Tibial artery (tissue), 4 donors: ENCODE data around the gene CAPN2.

Experiments used
- DNase-seq, 2 donors: peaks; one replicate each; pipeline ENCODE4 v3.0.0-alpha.2; 2019
- H3K27ac ChIP-seq, 2 donors: fragments of 200-600 bp; sonication (generic) in 1 of 2; 1 replicate in 1 of 2; 2 replicates in 1 of 2; pipeline ENCODE4 v1.5.1; 2018 to 2019; ENCODE audit warnings: mild to moderate bottlenecking in 1 of 2
- H3K27me3 ChIP-seq, 2 donors: fragments of 200-600 bp; sonication (generic) in 1 of 2; one replicate each; pipeline versions ENCODE4 v1.5.1 to v1.6.0; 2016 to 2019
- H3K36me3 ChIP-seq, 3 donors: fragments of 200-600 bp; sonication (generic) in 2 of 3; one replicate each; pipeline ENCODE4 v1.5.1; 2016 to 2019; ENCODE audit warnings: mild to moderate bottlenecking in 2 of 3
- H3K4me1 ChIP-seq, 4 donors: fragments of 200-600 bp; sonication (generic) in 2 of 4; 1 replicate in 3 of 4; 2 replicates in 1 of 4; pipeline ENCODE4 v1.5.1; 2016 to 2019
- H3K4me3 ChIP-seq, 2 donors: fragments of 200-600 bp; sonication (generic) in 1 of 2; 1 replicate in 1 of 2; 2 replicates in 1 of 2; pipeline ENCODE4 v1.5.1; 2018 to 2019; ENCODE audit warnings: mild to moderate bottlenecking in 2 of 2
- H3K9me3 ChIP-seq, 3 donors: fragments of 200-600 bp; sonication (generic) in 1 of 3; one replicate each; pipeline ENCODE4 v1.5.1; 2016 to 2019
- CTCF ChIP-seq, 2 experiments: fragments of 200-600 bp in 1 of 2; fragments of 450-650 bp in 1 of 2; IDR thresholded peaks; one replicate each; pipeline ENCODE4 v1.5.1; 2017 to 2019; ENCODE audit warnings: antibody characterized with exemption in 2 of 2, mild to moderate bottlenecking in 1 of 2, moderate library complexity in 1 of 2
- intact Hi-C: fragments of 100-400 bp; cut with DNase I; formaldehyde crosslinking; loops from one replicate; pipeline ENCODE4 v1.15.0; 2023; ENCODE audit warnings: low total_unique reads

CAPN2 gene

GRCh38 chr1:223695014-223695548 is 17.3 kb upstream of the CAPN2 start:
- intact Hi-C loops, result no loop called here
- no peak overlapping the region for H3K4me3 ChIP-seq
- no peak overlapping the region for H3K27ac ChIP-seq
- TF ChIP-seq CTCF (IDR thresholded peaks at IDR 0.05), result no peak
- peaks cover 0 to 19% (median 15%) of the 10 kb centered on the region in 4 donors for H3K4me1 ChIP-seq
- H3K9me3 ChIP-seq, result no peaks in the 10 kb centered on the region
- no peak for DNase-seq
- no peaks in the 10 kb centered on the region for H3K27me3 ChIP-seq
- no peaks in the 10 kb centered on the region for H3K36me3 ChIP-seq

- no peak for TF ChIP-seq CTCF (IDR thresholded peaks at IDR 0.05)
- Histone ChIP-seq H3K4me1 (peaks cover 0 to 28% (median 24%) of the 10 kb centered on the region in 4 donors), H3K27ac (no peak overlapping the region), H3K9me3 (no peaks in the 10 kb centered on the region), H3K36me3 (no peaks in the 10 kb centered on the region), H3K4me3 (no peak overlapping the region), H3K27me3 (no peaks in the 10 kb centered on the region)
- intact Hi-C loops, result no loop called here
- DNase-seq, result no peak
These were observed 16.4 kb upstream of the CAPN2 start for GRCh38 chr1:223695941-223696340.

GRCh38 chr1:223700388-223700918 is 11.9 kb upstream of the CAPN2 start:
- Histone ChIP-seq H3K36me3 (no peaks in the 10 kb centered on the region), H3K27ac (peak overlapping the region; percentile 86 to 89), H3K4me1 (peaks cover 0 to 70% (median 43%) of the 10 kb centered on the region in 4 donors), H3K4me3 (peak overlapping the region in 1 of 2 donors; percentile 30), H3K27me3 (no peaks in the 10 kb centered on the region), H3K9me3 (no peaks in the 10 kb centered on the region)
- DNase-seq, result no peak
- no peak for TF ChIP-seq CTCF (IDR thresholded peaks at IDR 0.05)
- intact Hi-C loops, result no loop called here

- DNase-seq, result peak; percentile 51 to 84
- no peaks in the 10 kb centered on the region for H3K27me3 ChIP-seq
- peak overlapping the region; percentile 30 to 38 for H3K4me3 ChIP-seq
- no peaks in the 10 kb centered on the region for H3K9me3 ChIP-seq
- intact Hi-C loops, result no loop called here
- peak overlapping the region; percentile 86 to 89 for H3K27ac ChIP-seq
- peaks cover 0 to 76% (median 48%) of the 10 kb centered on the region in 4 donors for H3K4me1 ChIP-seq
- no peaks in the 10 kb centered on the region for H3K36me3 ChIP-seq
- TF ChIP-seq CTCF (IDR thresholded peaks at IDR 0.05), result no peak
These were observed 11.2 kb upstream of the CAPN2 start for GRCh38 chr1:223700942-223701637.

- intact Hi-C loops, result no loop called here
- Histone ChIP-seq H3K27me3 (no peaks in the 10 kb centered on the region), H3K4me3 (peak overlapping the region; percentile 30 to 38), H3K4me1 (peaks cover 0 to 95% (median 66%) of the 10 kb centered on the region in 4 donors), H3K27ac (peak overlapping the region; percentile 86 to 89), H3K36me3 (no peaks in the 10 kb centered on the region), H3K9me3 (no peaks in the 10 kb centered on the region)
- TF ChIP-seq CTCF (IDR thresholded peaks at IDR 0.05), result no peak
- DNase-seq, result no peak
These were observed 9.3 kb upstream of the CAPN2 start for GRCh38 chr1:223702735-223703667.
